GM18508 (cell line): ENCODE results near the gene CHMP4A.

Experiments used
- ATAC-seq: cut with Tn5 transposase; IDR thresholded peaks from one replicate; pipeline ENCODE4 v1.9.1; 2021; ENCODE audit warnings: moderate number of reproducible peaks; ENCODE audit not compliant: insufficient read depth, unreplicated experiment

Gene CHMP4A

GRCh38 chr14:24182110-24182882 lies 31.0 kb downstream of the CHMP4A start:
- no peak for ATAC-seq

DNA sequence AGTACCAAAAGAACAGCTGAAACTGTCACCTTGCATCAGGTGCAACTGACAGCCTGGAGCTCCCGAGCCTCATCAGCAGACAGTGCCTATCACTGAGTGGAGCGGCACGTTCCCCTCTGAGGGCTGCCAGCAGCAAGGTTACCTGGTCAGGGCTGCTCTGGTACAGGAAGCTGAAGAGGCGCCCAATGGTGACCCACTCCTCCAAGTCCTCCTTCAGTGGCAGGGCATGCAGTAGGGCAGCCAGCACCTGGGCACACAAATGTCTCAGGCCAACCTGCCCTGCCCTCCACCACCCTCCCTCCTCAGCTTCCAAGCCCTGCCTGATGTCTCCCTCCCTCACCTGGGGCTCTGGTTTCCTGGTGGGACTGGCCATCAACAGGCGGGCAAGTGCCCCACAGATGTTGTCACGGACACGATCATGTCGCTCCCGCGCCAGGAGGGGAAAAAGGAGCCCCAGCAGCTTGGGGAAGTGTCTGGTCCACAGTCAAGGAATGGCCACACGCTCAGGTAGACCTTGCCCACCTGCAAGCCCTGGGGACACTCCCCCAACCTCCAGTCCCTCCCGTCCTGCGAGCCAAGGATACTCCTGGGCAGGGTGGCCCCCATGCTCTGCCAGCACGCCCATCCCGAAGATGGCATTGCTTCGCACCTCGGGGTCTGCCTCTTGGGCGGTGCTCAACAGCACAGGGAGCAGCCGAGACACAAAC lies 31.8 kb downstream of the CHMP4A start:
- no peak for ATAC-seq

GRCh38 chr14:24179961-24180796 lies 33.1 kb downstream of the CHMP4A start:
- ATAC-seq: no peak

DNA sequence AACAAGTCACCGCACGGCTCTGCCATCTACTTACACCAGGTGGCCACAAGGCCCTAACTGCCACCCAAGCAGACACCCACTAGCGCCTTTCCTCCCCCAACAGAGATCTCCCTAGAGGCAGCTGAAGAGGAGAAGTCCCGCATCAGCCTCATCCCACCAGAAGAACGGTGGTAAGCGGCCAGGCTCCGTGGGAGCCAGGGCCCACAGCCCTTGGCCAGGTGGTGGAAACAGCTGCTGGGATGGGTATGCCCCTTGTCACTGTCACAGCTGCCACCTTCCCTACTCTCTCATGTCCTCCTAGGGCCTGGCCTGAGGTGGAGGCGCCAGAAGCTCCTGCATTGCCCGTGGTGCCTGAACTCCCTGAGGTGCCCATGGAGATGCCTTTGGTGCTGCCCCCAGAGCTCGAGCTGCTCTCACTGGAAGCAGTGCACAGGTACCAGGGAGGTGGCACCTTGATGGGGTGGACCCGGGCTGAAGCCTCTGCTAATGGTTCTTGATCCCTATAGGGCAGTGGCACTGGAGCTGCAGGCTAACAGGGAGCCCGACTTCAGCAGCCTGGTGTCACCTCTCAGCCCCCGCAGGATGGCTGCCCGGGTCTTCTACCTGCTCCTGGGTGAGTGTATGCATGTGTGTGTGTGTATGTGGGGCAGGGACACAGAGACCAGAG lies 33.9 kb downstream of the CHMP4A start:
- ATAC-seq: no peak

- no peak for ATAC-seq
Measured at GRCh38 chr14:24178399-24179178, 34.7 kb downstream of the CHMP4A start.

GRCh38 chr14:24177891-24178290 lies 35.4 kb downstream of the CHMP4A start:
- no peak for ATAC-seq

DNA sequence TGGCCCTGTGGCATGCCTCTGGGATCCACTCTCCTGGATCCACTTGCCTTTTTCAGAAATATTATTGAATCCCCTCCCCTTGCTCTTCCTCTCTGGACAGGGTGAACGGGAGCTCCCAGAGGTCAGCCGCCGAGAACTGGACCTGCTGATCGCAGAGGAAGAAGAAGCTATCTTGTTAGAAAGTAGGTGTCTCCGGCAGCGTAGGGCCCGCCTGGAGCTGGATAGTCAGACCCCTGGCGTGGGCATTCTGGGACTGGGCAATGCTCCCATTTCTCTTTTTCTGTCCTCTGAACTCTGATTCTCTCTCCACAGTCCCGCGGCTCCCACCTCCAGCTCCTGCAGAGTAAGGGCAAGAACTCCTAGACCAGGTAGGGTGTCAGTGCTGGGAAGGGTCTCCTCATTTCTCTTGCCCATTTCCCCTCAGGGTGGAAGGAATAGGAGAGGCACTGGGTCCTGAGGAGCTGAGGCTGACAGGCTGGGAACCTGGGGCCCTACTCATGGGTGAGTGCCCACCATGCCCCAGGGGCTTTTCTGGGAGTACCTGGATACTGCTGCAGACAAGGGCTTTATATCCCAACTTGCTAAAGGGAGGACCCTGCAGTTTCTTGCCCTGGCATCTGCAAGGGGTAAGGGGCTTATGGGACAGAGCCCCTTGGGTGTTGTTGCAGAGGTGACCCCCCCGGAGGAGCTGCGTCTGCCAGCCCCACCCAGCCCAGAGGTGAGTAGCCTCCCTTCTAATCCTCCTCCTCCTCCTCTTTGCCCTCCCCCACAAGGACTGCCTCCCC lies 36.1 kb downstream of the CHMP4A start:
- ATAC-seq: no peak

- ATAC-seq: no peak
Measured at GRCh38 chr14:24176599-24176998, 36.7 kb downstream of the CHMP4A start.

- ATAC-seq: no peak
Measured at GRCh38 chr14:24172871-24173281, 40.4 kb downstream of the CHMP4A start.

GRCh38 chr14:24172261-24172860 lies 40.9 kb downstream of the CHMP4A start:
- ATAC-seq: no peak

DNA sequence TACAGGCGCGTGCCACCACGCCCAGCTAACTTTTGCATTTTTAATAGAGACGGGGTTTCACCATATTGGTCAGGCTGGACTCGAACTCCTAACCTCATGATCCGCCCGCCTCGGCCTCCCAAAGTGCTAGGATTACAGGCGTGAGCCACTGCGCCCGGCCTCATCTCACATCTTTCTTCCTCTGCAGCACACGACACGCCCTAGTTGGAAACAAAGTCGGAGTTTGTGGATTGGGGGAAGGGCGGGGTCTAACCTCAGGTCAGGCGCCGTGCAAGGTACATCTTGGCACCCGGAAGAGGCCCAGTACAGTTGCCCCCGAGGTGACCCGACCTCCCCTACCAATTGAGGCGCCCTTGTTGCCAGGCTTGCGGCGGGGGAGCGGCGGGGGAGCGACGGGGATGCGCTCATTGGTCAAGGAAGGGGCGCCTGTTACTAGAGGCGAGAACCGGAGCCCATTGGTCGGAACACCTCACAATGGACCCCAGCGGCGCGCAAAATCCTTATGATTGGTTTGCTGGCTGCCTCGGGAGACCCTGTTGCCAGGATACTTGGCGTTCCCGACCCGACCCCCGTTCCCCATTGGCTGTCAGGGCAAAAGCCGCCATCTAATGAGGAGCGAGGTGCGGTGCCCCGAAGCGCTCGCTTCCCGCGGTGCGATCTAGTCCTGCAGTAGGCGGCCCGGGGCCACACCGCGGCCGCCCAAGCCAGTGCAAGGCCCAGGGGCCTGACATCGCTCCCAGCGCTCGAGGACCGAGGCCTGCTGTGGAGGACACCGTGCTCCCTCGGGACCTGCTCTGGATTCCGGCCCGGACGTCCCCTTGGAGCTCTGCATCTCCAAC lies 41.6 kb downstream of the CHMP4A start, which contains the start of gene REC8:
REC8 (plus strand) TSS at position 659 of the 839 bp plus-strand sequence. CDS start 473 bp downstream, outside the sequence.
- ATAC-seq: peak; percentile 61

GRCh38 chr14:24167469-24168114 lies 45.7 kb downstream of the CHMP4A start:
- no peak for ATAC-seq

- no peak for ATAC-seq
Measured at GRCh38 chr14:24165785-24166184, 47.5 kb downstream of the CHMP4A start.

- no peak for ATAC-seq
Measured at GRCh38 chr14:24164518-24164991, 48.7 kb downstream of the CHMP4A start.

DNA sequence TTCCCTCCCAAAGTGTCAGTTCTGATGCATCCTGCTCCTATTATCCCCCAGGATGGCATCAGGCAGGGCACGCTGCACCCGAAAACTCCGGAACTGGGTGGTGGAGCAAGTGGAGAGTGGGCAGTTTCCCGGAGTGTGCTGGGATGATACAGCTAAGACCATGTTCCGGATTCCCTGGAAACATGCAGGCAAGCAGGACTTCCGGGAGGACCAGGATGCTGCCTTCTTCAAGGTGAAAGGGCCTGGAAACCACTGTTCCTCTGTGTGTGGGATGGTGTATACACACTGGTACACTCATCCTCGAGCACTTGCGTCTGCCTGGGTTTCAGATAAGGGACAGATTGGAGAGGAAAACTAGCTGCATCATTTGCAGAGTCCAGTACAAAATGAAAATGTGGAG lies 51.2 kb downstream of the CHMP4A start:
- no peak for ATAC-seq

GRCh38 chr14:24160850-24161804 lies 52.2 kb downstream of the CHMP4A start, which contains the start of gene IRF9:
Gene IRF9 (plus strand): TSS chr14:24161265. CDS start chr14:24162145, 880 bp downstream.
- peak; percentile 56 for ATAC-seq
